Pancreas (tissue), 10 donors: ENCODE data around the gene TRA2B. TPM values are rescaled to one million over a fixed set of nuclear protein-coding genes. Genes with fewer than 3 reads are reported as not detected.

ENCODE experiments used
- ATAC-seq, 4 donors: fragments of 200-7000 bp; cut with Tn5 transposase; one replicate each; pipeline versions ENCODE4 v1.8.0 to v1.9.1; 2020; ENCODE audit warnings: mild to moderate bottlenecking in 4 of 4, moderate library complexity in 4 of 4
- DNase-seq, 6 donors: peaks; one replicate each; pipeline ENCODE4 v3.0.0-alpha.2; 2020
- FAIRE-seq: peaks from 2 replicates; lab custom pipeline; 2012; peaks lifted over from hg19 to GRCh38; lab: Jason Lieb, UNC
- H3K27ac ChIP-seq, 4 donors: fragments of 200-600 bp; sonication (generic); 1 replicate in 3 of 4; 2 replicates in 1 of 4; pipeline versions ENCODE4 v1.5.0 to v1.8.0; 2020
- H3K27me3 ChIP-seq, 4 donors: fragments of 200-600 bp; one replicate each; pipeline ENCODE4 v1.8.0; 2021
- H3K36me3 ChIP-seq, 3 donors: fragments of 200-600 bp; sonication (generic) in 1 of 3; one replicate each; pipeline versions ENCODE4 v1.5.0 to v1.8.0; 2020 to 2021
- H3K4me1 ChIP-seq, 3 donors: fragments of 200-600 bp; one replicate each; pipeline ENCODE4 v1.8.0; 2021
- H3K4me3 ChIP-seq, 4 donors: fragments of 200-600 bp; sonication (generic) in 2 of 4; one replicate each; pipeline versions ENCODE4 v1.5.0 to v1.8.0; 2020 to 2021
- H3K9me3 ChIP-seq, 4 donors: fragments of 200-600 bp; one replicate each; pipeline ENCODE4 v1.8.0; 2021
- CTCF ChIP-seq, 4 donors: fragments of 200-600 bp; sonication (generic) in 3 of 4; IDR thresholded peaks; one replicate each; pipeline versions ENCODE4 v1.5.0 to v1.8.0; 2021; ENCODE audit warnings: antibody characterized with exemption in 4 of 4
- WGBS, 2 donors: extraction: QIAGEN DNeasy Blood & Tissue Kit; methylation state at CpG; one replicate each; pipeline ENCODE4 v1.1.7; 2013; 5-methylcytosine and 5-hydroxymethylcytosine counted together
- intact Hi-C, 3 donors: fragments of 100-400 bp; cut with DNase I; formaldehyde crosslinking; loops; one replicate each; pipeline versions ENCODE4 v1.11.1 to v1.14.2; 2022
- polyA plus RNA-seq, 2 donors: library from polyadenylated mRNA; stranded (reverse); fragments of 200-250 nt; gene quantifications; one replicate each; pipeline ENCODE4 v1.2.3, GENCODE V29; 2013
- total RNA-seq, 6 donors: library from RNA; stranded (reverse); fragmentation: NEBNext Ultra II Directional in 4 of 6; extraction: Animal tissue kit (Norgen Biotek cat#: 25700) in 4 of 6; gene quantifications; one replicate each; pipeline versions ENCODE4 v1.2.1 to v1.2.4, GENCODE V29; 2021 to 2023
- donor health status: healthy with polysubstance abuse.
- donor health status: DM: no; HTN: no; CAD: no; lungs with moderate emphysema.
- donor health status: DM: no; HTN: no; CAD: no.
- donor health status: control.
- donor health status: control.
- donor health status: Bipolar disorder and iron deficiency.
- donor health status: DM: yes; HTN: yes; CAD: no.
- donor health status: DM: no; HTN: no; CAD: no.
- donor health status: DM: no; HTN: no; CAD: no.
- donor health status: DM: yes; HTN: yes; CAD: no.

Gene TRA2B
- total and polyA plus RNA-seq, 8 donors: 27.4 to 79.2 (median 47.3) TPM

- ATAC-seq: no peak
Observed at GRCh38 chr3:185940951-185941350, 3.1 kb upstream of the TRA2B start.

GRCh38 chr3:185939721-185940120 is 1.9 kb upstream of the TRA2B start:
- FAIRE-seq (no peak), ATAC-seq (no peak), DNase-seq (no peak)
- Histone ChIP-seq H3K4me1 (peaks cover 6 to 20% (median 10%) of the 10 kb centered on the region in 3 donors), H3K4me3 (no peak overlapping the region), H3K27me3 (no peaks in the 10 kb centered on the region), H3K36me3 (no peaks in the 10 kb centered on the region), H3K9me3 (no peaks in the 10 kb centered on the region), H3K27ac (no peak overlapping the region)
- TF ChIP-seq CTCF (IDR thresholded peaks at IDR 0.05): no peak
- intact Hi-C loops: no loop called here
- WGBS, 2 donors: 84 to 89% methylated on average over 3 of the region's 3 CpGs

More at GRCh38 chr3:185940951-185941350, 3.1 kb upstream of the TRA2B start:
- peaks cover 6 to 14% (median 10%) of the 10 kb centered on the region in 3 donors for H3K4me1 ChIP-seq
- H3K27me3 ChIP-seq: no peaks in the 10 kb centered on the region
- WGBS, 2 donors: 33 to 43% methylated on average over 1 of the region's 1 CpG
- no peaks in the 10 kb centered on the region for H3K36me3 ChIP-seq
- FAIRE-seq (no peak), DNase-seq (no peak)
- no peaks in the 10 kb centered on the region for H3K9me3 ChIP-seq
- intact Hi-C loops: no loop called here
- no peak for TF ChIP-seq CTCF (IDR thresholded peaks at IDR 0.05)
- H3K4me3 ChIP-seq: no peak overlapping the region
- H3K27ac ChIP-seq: no peak overlapping the region

GRCh38 chr3:185936814-185937688 is 763 bp downstream of the TRA2B start:
- intact Hi-C loops: no loop called here
- H3K4me1 ChIP-seq: peaks cover 0 to 34% (median 8%) of the 10 kb centered on the region in 3 donors
- DNase-seq (peak; percentile 86 to 94 (median 90)), FAIRE-seq (no peak), ATAC-seq (peak; percentile 76 to 87 (median 83))
- TF ChIP-seq CTCF (IDR thresholded peaks at IDR 0.05): no peak
- peak overlapping the region; percentile 65 to 99 (median 84) for H3K4me3 ChIP-seq
- H3K27ac ChIP-seq: peak overlapping the region; percentile 95 to 100 (median 98)
- WGBS, 2 donors: 0 to 1% methylated on average over 56 of the region's 56 CpGs
- no peaks in the 10 kb centered on the region for H3K9me3 ChIP-seq
- H3K36me3 ChIP-seq: no peaks in the 10 kb centered on the region
- H3K27me3 ChIP-seq: no peaks in the 10 kb centered on the region

GRCh38 chr3:185936273-185936629 is 1.6 kb downstream of the TRA2B start:
- intact Hi-C loops: no loop called here
- ATAC-seq (no peak), DNase-seq (no peak), FAIRE-seq (no peak)
- Histone ChIP-seq H3K4me1 (peaks cover 6 to 42% (median 12%) of the 10 kb centered on the region in 3 donors), H3K27me3 (no peaks in the 10 kb centered on the region), H3K4me3 (peak overlapping the region; percentile 65 to 99 (median 84)), H3K36me3 (no peaks in the 10 kb centered on the region), H3K27ac (peak overlapping the region in 3 of 4 donors; percentile 95 to 100 (median 98)), H3K9me3 (no peaks in the 10 kb centered on the region)
- WGBS, 2 donors: 1% methylated on average over 8 of the region's 8 CpGs
- TF ChIP-seq CTCF (IDR thresholded peaks at IDR 0.05): no peak
